GM21619 (cell line): ENCODE data around the gene FUT4.
"Not testable (repeated sequence)": the region's sequence is repeated elsewhere in the genome, so short reads cannot be mapped to it uniquely, and the experiment has no call there.

Experiments
- ATAC-seq: cut with Tn5 transposase; IDR thresholded peaks from one replicate; pipeline ENCODE4 v1.9.1; 2021; ENCODE audit not compliant: unreplicated experiment

Gene FUT4

DNA sequence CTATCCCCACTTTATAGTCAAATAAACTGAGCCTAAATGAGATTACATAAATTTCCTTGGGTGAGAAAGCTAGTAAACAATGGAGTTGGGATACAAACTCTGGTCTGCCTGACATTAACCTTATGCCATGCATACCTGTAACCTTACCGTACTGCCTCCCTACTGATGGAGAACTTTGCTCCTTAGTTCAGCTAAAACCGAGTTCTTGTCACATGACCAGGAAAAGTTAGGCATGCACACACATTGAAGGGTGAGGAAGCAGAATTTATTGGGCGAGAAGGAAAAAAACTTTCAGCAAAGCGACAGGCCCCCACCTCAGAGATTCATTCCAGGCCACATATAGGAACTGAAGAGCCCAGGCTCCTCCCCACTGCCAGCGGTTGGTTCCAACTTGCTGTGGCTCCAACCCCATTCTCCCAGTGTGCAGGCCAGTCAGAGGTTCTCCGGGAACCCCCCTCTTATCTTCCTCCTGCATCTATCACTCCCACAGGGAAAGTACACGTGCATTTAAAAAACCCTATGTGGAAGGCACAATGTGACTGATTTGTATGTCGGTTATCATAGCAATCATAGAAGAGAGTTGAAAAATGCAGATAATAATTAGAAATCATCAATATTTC lies 20.2 kb downstream of the FUT4 start:
- ATAC-seq, result no peak

- no peak for ATAC-seq
Measured at GRCh38 chr11:94567181-94567670, 23.5 kb downstream of the FUT4 start, which contains the start of gene PIWIL4. Gene PIWIL4 (plus strand): TSS chr11:94567368. CDS start chr11:94567519, 151 bp downstream.

DNA sequence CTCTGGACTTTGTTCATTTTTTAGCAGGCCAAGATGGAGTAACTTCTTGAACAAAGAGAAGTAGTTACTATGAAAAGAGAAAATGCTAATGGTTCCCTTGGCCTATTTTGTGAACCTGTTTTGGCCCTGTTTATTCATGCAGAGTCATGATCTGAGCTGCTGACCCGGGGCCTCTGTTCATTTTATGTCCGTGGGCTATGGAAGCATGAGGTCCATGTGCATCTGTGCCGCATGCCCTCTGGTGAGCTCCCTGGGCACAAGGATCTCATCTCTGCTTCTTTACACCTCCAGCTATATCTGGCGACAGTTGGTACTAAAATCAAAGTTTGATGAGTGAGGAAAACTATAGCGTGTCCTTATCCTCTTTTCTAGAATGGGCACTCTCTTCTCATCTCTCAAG lies 24.5 kb downstream of the FUT4 start:
- no peak for ATAC-seq

DNA sequence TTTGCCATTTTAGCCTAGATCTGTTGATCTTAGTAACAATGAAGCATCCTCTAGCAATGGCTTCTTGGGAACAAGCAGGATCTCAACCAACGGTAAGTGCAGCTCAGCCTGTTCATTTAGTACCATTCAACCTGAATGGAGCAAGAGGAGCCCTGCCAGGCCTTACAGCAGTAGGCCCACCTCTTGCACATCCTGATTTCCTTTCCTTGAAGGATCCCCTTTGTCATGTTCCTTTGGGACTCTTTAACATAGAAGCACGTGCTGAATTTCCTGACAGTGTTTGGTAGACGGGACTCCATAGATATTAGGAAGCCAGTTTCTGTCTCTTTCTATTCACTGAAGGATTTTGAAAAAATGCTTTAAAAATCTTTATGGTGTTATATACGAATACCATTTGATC lies 25.0 kb downstream of the FUT4 start:
- ATAC-seq, result no peak

- ATAC-seq, result not testable (repeated sequence)
Measured at GRCh38 chr11:94572975-94573374, 29.3 kb downstream of the FUT4 start.

GRCh38 chr11:94574193-94574961 lies 30.7 kb downstream of the FUT4 start:
- no peak for ATAC-seq

DNA sequence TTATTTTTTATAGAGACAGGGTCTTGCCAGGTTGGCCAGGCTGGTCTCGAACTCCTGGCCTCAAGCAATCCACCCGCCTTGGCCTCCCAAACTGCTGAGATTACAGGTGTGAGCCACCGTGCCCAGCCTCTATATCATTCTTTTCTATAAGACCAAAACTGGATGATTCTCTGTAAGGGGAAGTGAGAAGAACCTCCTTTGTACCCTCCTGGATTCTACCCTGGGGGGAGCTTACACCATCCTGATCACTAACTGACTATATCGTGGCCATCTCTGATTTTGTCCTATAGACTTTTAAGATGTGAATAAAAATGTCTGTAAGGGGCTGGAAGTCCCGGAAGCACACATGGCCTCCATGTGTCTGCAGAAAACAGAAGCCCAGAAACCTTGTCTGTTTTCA lies 32.6 kb downstream of the FUT4 start:
- no peak for ATAC-seq

- ATAC-seq, result no peak
Measured at GRCh38 chr11:94577841-94578240, 34.1 kb downstream of the FUT4 start.

DNA sequence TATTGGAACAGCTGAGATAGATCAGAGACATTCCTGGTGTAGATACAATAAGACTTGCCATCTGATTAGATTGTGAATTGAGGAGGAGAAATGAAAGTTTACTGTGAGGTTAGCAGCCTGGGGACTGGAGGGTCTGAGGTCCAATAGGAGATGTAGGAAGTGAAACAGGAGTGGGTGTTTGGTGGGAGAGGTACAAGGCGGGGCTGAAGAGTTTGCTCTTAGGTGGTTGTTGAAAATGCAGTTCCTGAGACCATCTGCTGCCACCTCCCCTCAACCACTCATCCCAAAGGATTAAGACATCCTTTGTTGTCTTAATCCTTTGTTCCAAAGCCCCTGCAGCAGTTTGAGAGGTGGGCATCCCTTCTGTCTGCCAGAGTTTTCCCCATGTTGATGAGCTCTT lies 38.2 kb downstream of the FUT4 start:
- ATAC-seq, result no peak

- ATAC-seq, result no peak
Measured at GRCh38 chr11:94583213-94583865, 39.6 kb downstream of the FUT4 start.

GRCh38 chr11:94583866-94584500 lies 40.3 kb downstream of the FUT4 start:
- peak; percentile 45 for ATAC-seq

DNA sequence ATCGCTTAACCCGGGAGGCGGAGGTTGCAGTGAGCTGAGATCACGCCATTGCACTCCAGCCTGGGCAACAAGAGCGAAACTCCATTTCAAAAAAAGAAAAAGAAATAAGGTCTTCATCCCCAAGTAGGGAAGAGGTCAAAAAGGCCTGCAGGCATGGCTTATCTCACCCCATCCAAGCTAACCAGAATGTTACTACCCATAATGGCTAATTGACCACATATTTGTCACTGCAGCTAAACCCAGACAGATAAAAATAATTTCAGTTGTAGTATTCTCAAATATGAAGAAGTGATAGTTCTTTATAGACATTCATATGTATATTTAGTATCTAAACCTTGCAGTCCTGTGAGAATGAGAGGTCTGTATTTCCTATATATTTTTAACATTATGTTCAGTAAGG lies 41.3 kb downstream of the FUT4 start:
- no peak for ATAC-seq

DNA sequence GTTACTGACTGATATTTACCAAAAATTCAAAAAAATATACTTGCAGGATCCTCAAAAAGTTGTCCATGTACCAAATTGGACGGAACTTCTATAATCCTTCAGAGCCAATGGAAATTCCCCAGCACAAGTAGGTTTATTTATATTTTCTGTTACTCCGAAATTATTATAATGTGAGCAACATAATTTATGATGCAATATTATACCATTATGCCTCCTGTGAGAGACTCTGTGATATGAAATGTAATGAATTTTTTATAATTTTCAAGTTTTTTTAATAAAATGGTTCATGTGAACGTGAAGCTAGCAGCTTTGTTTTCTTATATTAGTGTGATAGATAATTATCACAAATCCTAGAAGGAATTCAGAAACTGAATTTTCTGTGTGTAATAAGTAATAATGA lies 41.7 kb downstream of the FUT4 start:
- no peak for ATAC-seq

- ATAC-seq, result no peak
Measured at GRCh38 chr11:94586546-94586945, 42.8 kb downstream of the FUT4 start.

- ATAC-seq, result no peak
Measured at GRCh38 chr11:94586978-94587377, 43.3 kb downstream of the FUT4 start.

- no peak for ATAC-seq
Measured at GRCh38 chr11:94588366-94588942, 44.7 kb downstream of the FUT4 start.

DNA sequence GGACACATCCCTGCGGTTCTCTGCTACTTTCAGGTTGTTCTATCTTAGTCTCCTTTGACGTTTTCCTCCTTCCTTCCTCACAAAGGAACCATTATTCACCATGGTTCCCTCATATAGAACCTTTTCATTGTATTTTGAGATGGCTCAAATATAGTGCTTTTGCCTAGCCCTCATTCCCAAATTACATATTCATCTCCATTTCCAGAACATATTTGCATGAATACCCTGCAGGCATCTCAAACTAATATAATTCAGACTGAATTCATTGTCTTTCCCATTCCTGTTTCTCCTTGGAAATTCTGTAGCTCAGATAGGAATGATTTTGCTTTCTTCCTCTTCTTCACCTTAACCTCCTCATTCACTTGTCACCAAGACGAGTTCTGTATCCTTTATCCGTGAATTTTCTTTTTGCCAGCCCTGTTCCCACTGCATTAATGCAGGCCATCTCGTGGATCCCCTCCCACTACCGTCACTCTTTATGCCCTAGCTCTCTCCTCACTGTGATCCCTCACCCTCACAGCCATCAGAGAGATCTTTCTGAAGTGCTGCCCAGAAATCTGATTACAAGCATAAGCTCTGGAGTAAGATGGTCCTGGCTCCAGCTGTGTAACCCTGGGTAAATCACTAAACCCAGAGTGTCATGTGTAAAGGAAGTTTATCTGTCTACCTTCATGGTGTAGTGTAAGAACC lies 46.8 kb downstream of the FUT4 start:
- ATAC-seq, result no peak

GRCh38 chr11:94593030-94593429 lies 49.3 kb downstream of the FUT4 start:
- peak; percentile 72 for ATAC-seq

DNA sequence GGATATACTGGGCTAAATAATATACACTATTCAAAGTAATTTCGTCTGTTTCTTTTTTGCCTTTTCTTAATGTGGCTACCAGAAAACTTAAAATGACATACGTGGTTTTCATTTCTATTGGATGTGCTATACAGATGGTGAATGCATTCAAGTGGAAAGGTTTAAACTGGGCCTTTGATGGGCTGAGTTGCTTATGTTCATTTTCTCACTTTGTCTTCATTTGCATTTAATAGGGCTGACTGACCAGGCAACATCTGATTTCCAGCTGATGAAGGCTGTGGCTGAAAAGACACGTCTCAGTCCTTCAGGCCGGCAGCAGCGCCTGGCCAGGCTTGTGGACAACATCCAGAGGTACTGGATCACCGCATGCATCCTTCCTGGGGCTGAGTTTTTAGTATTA lies 51.4 kb downstream of the FUT4 start:
- peak; percentile 56 for ATAC-seq

- no peak for ATAC-seq
Measured at GRCh38 chr11:94597896-94598295, 54.2 kb downstream of the FUT4 start.
